ENCODE results near the gene ST3GAL6. TPM values are rescaled to one million over a fixed set of nuclear protein-coding genes. Genes with fewer than 3 reads are reported as not detected.

The ST3GAL6 gene
- total and polyA plus RNA-seq, 4 donors: 17.3 to 79.7 (median 29.4) TPM

DNA sequence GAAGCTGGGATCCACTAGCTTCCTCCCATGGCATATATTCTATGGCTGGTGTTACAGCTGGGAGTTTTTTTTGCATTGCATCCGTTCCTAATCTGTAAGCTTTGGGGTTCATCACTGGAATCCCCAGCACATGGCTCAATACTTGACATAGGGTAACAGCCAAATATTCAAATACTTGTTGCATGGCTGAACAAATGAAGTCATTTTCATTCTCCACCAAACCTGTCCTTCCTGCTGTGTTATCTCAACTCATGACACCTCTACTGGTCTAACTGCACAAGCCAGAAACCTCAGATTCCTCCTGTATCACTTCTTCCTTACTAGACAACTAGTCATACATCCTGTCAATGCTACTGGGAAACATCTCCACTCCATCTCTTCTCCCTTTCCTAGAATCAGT, 43.4 kb downstream of the ST3GAL6 start:
- no peak for DNase-seq (ENCODE audit: low spot score)
- Histone ChIP-seq H3K9me3 (ENCODE audit: control insufficient read depth in 4 of 4, low read length in 3 of 4) (no peaks in the 10 kb centered on the region), H3K36me3 (ENCODE audit: control insufficient read depth in 4 of 4, insufficient read depth in 3 of 4, low read depth in 1 of 4, low read length in 3 of 4) (peaks cover 2 to 21% (median 16%) of the 10 kb centered on the region in 4 donors), H3K4me1 (ENCODE audit: control insufficient read depth in 4 of 4, insufficient read depth in 4 of 4, low read length in 3 of 4) (peaks cover 2 to 14% (median 6%) of the 10 kb centered on the region in 4 donors), H3K27me3 (ENCODE audit: control insufficient read depth in 4 of 4, insufficient read depth in 4 of 4, low read length in 3 of 4) (no peaks in the 10 kb centered on the region), H3K27ac (ENCODE audit: low read depth in 1 of 2, low read length in 2 of 2) (no peak overlapping the region), H3K9ac (ENCODE audit: low read depth in 1 of 2, low read length in 2 of 2) (no peak overlapping the region), H3K4me3 (ENCODE audit: low read depth in 1 of 3, low read length in 3 of 3) (no peak overlapping the region)
- 91% methylated on average over 1 of the region's 1 CpG for WGBS
- TF ChIP-seq MAX (IDR thresholded peaks at IDR 0.05): no peak
- TF ChIP-seq TAF1 (conservative IDR thresholded peaks at IDR 0.05): no peak
- no peak for TF ChIP-seq ZBTB33 (IDR thresholded peaks at IDR 0.05)
- TF ChIP-seq HNF4A (conservative IDR thresholded peaks at IDR 0.05): no peak
- no peak for TF ChIP-seq FOXA2 (IDR thresholded peaks at IDR 0.05)
- TF ChIP-seq NR2F2 (IDR thresholded peaks at IDR 0.05): no peak
- no peak for TF ChIP-seq ATF3 (IDR thresholded peaks at IDR 0.05)
- TF ChIP-seq GABPA (IDR thresholded peaks at IDR 0.05 in 1 of 2, conservative IDR thresholded peaks at IDR 0.05 in 1 of 2): no peak
- TF ChIP-seq, protein P1, sequence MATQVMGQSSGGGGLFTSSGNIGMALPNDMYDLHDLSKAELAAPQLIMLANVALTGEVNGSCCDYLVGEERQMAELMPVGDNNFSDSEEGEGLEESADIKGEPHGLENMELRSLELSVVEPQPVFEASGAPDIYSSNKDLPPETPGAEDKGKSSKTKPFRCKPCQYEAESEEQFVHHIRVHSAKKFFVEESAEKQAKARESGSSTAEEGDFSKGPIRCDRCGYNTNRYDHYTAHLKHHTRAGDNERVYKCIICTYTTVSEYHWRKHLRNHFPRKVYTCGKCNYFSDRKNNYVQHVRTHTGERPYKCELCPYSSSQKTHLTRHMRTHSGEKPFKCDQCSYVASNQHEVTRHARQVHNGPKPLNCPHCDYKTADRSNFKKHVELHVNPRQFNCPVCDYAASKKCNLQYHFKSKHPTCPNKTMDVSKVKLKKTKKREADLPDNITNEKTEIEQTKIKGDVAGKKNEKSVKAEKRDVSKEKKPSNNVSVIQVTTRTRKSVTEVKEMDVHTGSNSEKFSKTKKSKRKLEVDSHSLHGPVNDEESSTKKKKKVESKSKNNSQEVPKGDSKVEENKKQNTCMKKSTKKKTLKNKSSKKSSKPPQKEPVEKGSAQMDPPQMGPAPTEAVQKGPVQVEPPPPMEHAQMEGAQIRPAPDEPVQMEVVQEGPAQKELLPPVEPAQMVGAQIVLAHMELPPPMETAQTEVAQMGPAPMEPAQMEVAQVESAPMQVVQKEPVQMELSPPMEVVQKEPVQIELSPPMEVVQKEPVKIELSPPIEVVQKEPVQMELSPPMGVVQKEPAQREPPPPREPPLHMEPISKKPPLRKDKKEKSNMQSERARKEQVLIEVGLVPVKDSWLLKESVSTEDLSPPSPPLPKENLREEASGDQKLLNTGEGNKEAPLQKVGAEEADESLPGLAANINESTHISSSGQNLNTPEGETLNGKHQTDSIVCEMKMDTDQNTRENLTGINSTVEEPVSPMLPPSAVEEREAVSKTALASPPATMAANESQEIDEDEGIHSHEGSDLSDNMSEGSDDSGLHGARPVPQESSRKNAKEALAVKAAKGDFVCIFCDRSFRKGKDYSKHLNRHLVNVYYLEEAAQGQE (IDR thresholded peaks at IDR 0.05): no peak
- TF ChIP-seq SP1 (IDR thresholded peaks at IDR 0.05): no peak
- TF ChIP-seq RAD21 (IDR thresholded peaks at IDR 0.05): no peak
- TF ChIP-seq, protein P2, sequence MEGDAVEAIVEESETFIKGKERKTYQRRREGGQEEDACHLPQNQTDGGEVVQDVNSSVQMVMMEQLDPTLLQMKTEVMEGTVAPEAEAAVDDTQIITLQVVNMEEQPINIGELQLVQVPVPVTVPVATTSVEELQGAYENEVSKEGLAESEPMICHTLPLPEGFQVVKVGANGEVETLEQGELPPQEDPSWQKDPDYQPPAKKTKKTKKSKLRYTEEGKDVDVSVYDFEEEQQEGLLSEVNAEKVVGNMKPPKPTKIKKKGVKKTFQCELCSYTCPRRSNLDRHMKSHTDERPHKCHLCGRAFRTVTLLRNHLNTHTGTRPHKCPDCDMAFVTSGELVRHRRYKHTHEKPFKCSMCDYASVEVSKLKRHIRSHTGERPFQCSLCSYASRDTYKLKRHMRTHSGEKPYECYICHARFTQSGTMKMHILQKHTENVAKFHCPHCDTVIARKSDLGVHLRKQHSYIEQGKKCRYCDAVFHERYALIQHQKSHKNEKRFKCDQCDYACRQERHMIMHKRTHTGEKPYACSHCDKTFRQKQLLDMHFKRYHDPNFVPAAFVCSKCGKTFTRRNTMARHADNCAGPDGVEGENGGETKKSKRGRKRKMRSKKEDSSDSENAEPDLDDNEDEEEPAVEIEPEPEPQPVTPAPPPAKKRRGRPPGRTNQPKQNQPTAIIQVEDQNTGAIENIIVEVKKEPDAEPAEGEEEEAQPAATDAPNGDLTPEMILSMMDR (IDR thresholded peaks at IDR 0.05; ENCODE audit: low read depth, low read length, missing input control): no peak
- no peak for TF ChIP-seq YY1 (IDR thresholded peaks at IDR 0.05)
- no peak for TF ChIP-seq EGR1 (IDR thresholded peaks at IDR 0.05; ENCODE audit: low read depth in 2 of 2)
- TF ChIP-seq JUND (IDR thresholded peaks at IDR 0.05): no peak
- TF ChIP-seq FOXA1 (IDR thresholded peaks at IDR 0.05): no peak

DNA sequence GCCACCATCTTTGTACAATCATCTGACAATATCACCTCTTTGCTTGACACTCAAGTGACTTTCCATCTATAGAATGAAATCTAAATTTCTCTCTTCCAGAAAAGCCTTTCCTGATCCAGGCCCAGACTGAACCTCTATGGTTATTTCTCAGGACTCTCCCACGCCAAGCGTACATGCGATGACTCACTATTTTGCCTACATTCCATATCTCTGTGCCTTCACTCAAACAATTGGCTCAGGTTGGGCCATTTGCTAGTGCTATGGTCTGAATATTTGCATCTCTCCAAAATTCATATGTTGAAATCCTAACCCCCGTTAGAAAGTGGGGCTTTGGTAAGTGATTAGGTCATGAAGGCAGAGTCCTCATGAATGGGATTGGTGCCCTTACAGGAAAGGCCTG, 43.9 kb downstream of the ST3GAL6 start:
- Histone ChIP-seq H3K4me3 (ENCODE audit: low read depth in 1 of 3, low read length in 3 of 3) (no peak overlapping the region), H3K9ac (ENCODE audit: low read depth in 1 of 2, low read length in 2 of 2) (no peak overlapping the region), H3K36me3 (ENCODE audit: control insufficient read depth in 4 of 4, insufficient read depth in 3 of 4, low read depth in 1 of 4, low read length in 3 of 4) (peaks cover 2 to 21% (median 16%) of the 10 kb centered on the region in 4 donors), H3K9me3 (ENCODE audit: control insufficient read depth in 4 of 4, low read length in 3 of 4) (no peaks in the 10 kb centered on the region), H3K27ac (ENCODE audit: low read depth in 1 of 2, low read length in 2 of 2) (no peak overlapping the region), H3K27me3 (ENCODE audit: control insufficient read depth in 4 of 4, insufficient read depth in 4 of 4, low read length in 3 of 4) (no peaks in the 10 kb centered on the region), H3K4me1 (ENCODE audit: control insufficient read depth in 4 of 4, insufficient read depth in 4 of 4, low read length in 3 of 4) (peaks cover 2 to 19% (median 10%) of the 10 kb centered on the region in 4 donors)
- 95% methylated on average over 4 of the region's 4 CpGs for WGBS
- DNase-seq (ENCODE audit: low spot score): no peak
- TF ChIP-seq SP1 (IDR thresholded peaks at IDR 0.05) (no peak), RXRA (IDR thresholded peaks at IDR 0.05) (no peak), MAX (IDR thresholded peaks at IDR 0.05) (no peak), ATF3 (IDR thresholded peaks at IDR 0.05) (no peak), RAD21 (IDR thresholded peaks at IDR 0.05) (no peak), HNF4G (IDR thresholded peaks at IDR 0.05) (no peak), EGR1 (IDR thresholded peaks at IDR 0.05; ENCODE audit: low read depth in 2 of 2) (no peak), HNF4A (conservative IDR thresholded peaks at IDR 0.05) (no peak)
- TF ChIP-seq, protein P2 (IDR thresholded peaks at IDR 0.05; ENCODE audit: low read depth, low read length, missing input control): no peak

Data from liver (tissue), 9 donors.